Renal pelvis (tissue), 4 donors: Measurements from ENCODE around the gene KCNIP1. TPM values are rescaled to one million over a fixed set of nuclear protein-coding genes. Genes with fewer than 3 reads are reported as not detected.

ENCODE experiments used
- DNase-seq: peaks from one replicate; pipeline ENCODE4 v3.0.0-alpha.2; 2013
- polyA plus RNA-seq, 3 donors: library from polyadenylated mRNA; unstranded; fragments of 120-200 nt; gene quantifications; one replicate each; pipeline ENCODE4 v1.2.1, GENCODE V29; 2013; ENCODE audit not compliant: insufficient read length in 3 of 3

The KCNIP1 gene
- polyA plus RNA-seq, 3 donors = 9.9 to 12.1 (median 10.2) TPM

- no peak for DNase-seq
Observed at GRCh38 chr5:170626507-170627150, 122.8 kb downstream of the KCNIP1 start.

- DNase-seq = no peak
Observed at GRCh38 chr5:170627271-170627670, 123.5 kb downstream of the KCNIP1 start.

- no peak for DNase-seq
Observed at GRCh38 chr5:170628028-170628427, 124.2 kb downstream of the KCNIP1 start.

GRCh38 chr5:170628691-170629565, 125.1 kb downstream of the KCNIP1 start:
- no peak for DNase-seq

- no peak for DNase-seq
Observed at GRCh38 chr5:170629566-170630175, 125.9 kb downstream of the KCNIP1 start.

GRCh38 chr5:170630226-170630625, 126.4 kb downstream of the KCNIP1 start:
- no peak for DNase-seq

GRCh38 chr5:170630711-170631141, 126.9 kb downstream of the KCNIP1 start:
- no peak for DNase-seq

GRCh38 chr5:170631466-170632195, 127.8 kb downstream of the KCNIP1 start:
- DNase-seq = no peak

- DNase-seq = no peak
Observed at GRCh38 chr5:170632266-170632984, 128.6 kb downstream of the KCNIP1 start.

- DNase-seq = peak; percentile 84
Observed at GRCh38 chr5:170632985-170633234, 129.1 kb downstream of the KCNIP1 start.

GRCh38 chr5:170633235-170634081, 129.6 kb downstream of the KCNIP1 start:
- DNase-seq = peak; percentile 88

- no peak for DNase-seq
Observed at GRCh38 chr5:170634256-170634990, 130.6 kb downstream of the KCNIP1 start.

- DNase-seq = no peak
Observed at GRCh38 chr5:170635706-170636105, 131.9 kb downstream of the KCNIP1 start.

GRCh38 chr5:170636206-170636605, 132.4 kb downstream of the KCNIP1 start:
- no peak for DNase-seq

- DNase-seq = no peak
Observed at GRCh38 chr5:170636801-170637477, 133.1 kb downstream of the KCNIP1 start.

GRCh38 chr5:170638051-170638450, 134.2 kb downstream of the KCNIP1 start:
- no peak for DNase-seq

GRCh38 chr5:170638454-170639220, 134.8 kb downstream of the KCNIP1 start:
- DNase-seq = no peak

GRCh38 chr5:170639221-170639925, 135.6 kb downstream of the KCNIP1 start:
- no peak for DNase-seq
